Peyer's patch (tissue), 4 donors: ENCODE data around the gene TNMD. TPM values are rescaled to one million over a fixed set of nuclear protein-coding genes. Genes with fewer than 3 reads are reported as not detected.

Experiments
- DNase-seq, 3 donors: peaks; one replicate each; pipeline ENCODE4 v3.0.0-alpha.2; 2017 to 2019
- H3K27ac ChIP-seq, 4 donors: fragments of 200-600 bp; sonication (generic); one replicate each; pipeline ENCODE4 v1.5.1; 2016 to 2019
- H3K27me3 ChIP-seq, 2 donors: fragments of 200-600 bp; sonication (generic); one replicate each; pipeline ENCODE4 v1.5.1; 2019
- H3K36me3 ChIP-seq, 3 donors: fragments of 200-600 bp; sonication (generic); one replicate each; pipeline ENCODE4 v1.5.1; 2016 to 2019
- H3K4me1 ChIP-seq, 4 donors: fragments of 200-600 bp; sonication (generic); one replicate each; pipeline ENCODE4 v1.5.1; 2016 to 2019
- H3K4me3 ChIP-seq, 4 donors: fragments of 200-600 bp; sonication (generic); 1 replicate in 3 of 4; 2 replicates in 1 of 4; pipeline ENCODE4 v1.5.1; 2016 to 2019; ENCODE audit warnings: mild to moderate bottlenecking in 1 of 4
- H3K9me3 ChIP-seq, 4 donors: fragments of 200-600 bp; sonication (generic); one replicate each; pipeline ENCODE4 v1.5.1; 2016 to 2019; ENCODE audit warnings: mild to moderate bottlenecking in 1 of 4
- POLR2A ChIP-seq, 2 donors: fragments of 450-650 bp; IDR thresholded peaks; one replicate each; pipeline ENCODE4 v1.5.1; 2017; ENCODE audit warnings: antibody characterized with exemption in 2 of 2, mild to moderate bottlenecking in 2 of 2, moderate library complexity in 2 of 2
- total RNA-seq, 4 donors: library from RNA; depleted of rRNA; stranded (reverse); fragments of >200 nt; gene quantifications; one replicate each; pipeline ENCODE4 v1.1.0, GENCODE V29; 2016
- TF ChIP-seq, protein P1 (sequence below), 6 experiments: fragments of 450-650 bp in 4 of 6; fragments of 200-600 bp in 2 of 6; sonication (generic) in 1 of 6; IDR thresholded peaks; one replicate each; pipeline ENCODE4 v1.5.1; 2017 to 2019; ENCODE audit warnings: antibody characterized with exemption in 6 of 6, mild to moderate bottlenecking in 3 of 6, moderate library complexity in 1 of 6

The TNMD gene
- total RNA-seq, 4 donors from 2014 or later = 3.1 TPM; not detected in 3

DNA sequence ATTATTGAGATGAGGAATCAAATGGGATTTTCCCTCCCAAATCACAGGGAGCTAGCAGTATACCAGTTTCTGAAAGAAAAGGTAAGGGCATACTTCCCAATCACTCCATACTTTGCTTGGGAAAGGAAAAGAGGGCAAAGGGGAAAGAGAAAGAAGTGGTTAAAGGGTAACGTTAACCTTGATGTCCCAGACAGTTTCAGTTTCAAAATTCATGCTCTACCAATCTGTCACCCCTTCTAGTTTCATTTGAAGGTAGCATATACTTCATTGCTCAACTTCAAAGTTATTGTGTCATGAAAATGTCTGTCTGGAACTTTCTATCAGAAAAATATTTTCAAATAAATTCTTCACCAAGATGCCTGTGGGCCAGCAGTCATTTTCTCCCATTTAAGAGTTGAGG, 16.0 kb downstream of the TNMD start:
- DNase-seq = no peak
- H3K27ac ChIP-seq = no peak overlapping the region
- H3K27me3 ChIP-seq = no peaks in the 10 kb centered on the region

DNA sequence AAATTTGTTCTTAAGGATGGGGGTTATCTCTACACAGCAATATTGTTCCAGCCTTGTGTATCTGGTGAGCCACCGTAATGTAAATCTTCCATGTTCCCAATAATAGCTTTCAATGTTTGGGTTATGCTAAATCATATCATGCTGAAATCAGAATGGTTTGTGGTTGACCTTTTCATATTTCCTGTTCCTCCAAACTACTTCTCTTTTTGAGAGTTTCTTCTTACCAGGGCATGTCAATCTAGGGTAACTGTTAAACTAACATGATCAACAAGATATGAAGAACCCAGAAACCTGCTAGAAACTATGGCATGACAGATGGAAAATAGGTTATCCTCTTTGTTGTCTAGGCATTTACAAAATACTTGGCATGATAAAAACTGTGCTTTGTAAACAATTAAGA, 22.0 kb downstream of the TNMD start:
- no peak overlapping the region for H3K4me3 ChIP-seq
- TF ChIP-seq, protein P1, sequence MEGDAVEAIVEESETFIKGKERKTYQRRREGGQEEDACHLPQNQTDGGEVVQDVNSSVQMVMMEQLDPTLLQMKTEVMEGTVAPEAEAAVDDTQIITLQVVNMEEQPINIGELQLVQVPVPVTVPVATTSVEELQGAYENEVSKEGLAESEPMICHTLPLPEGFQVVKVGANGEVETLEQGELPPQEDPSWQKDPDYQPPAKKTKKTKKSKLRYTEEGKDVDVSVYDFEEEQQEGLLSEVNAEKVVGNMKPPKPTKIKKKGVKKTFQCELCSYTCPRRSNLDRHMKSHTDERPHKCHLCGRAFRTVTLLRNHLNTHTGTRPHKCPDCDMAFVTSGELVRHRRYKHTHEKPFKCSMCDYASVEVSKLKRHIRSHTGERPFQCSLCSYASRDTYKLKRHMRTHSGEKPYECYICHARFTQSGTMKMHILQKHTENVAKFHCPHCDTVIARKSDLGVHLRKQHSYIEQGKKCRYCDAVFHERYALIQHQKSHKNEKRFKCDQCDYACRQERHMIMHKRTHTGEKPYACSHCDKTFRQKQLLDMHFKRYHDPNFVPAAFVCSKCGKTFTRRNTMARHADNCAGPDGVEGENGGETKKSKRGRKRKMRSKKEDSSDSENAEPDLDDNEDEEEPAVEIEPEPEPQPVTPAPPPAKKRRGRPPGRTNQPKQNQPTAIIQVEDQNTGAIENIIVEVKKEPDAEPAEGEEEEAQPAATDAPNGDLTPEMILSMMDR (IDR thresholded peaks at IDR 0.05) = no peak
- TF ChIP-seq POLR2A (IDR thresholded peaks at IDR 0.05) = no peak
- H3K9me3 ChIP-seq = no peaks in the 10 kb centered on the region

More for the DNA sequence above, 16.0 kb downstream of the TNMD start:
- Histone ChIP-seq H3K36me3 (no peaks in the 10 kb centered on the region), H3K9me3 (no peaks in the 10 kb centered on the region), H3K4me1 (no peaks in the 10 kb centered on the region), H3K4me3 (no peak overlapping the region)
- no peak for TF ChIP-seq POLR2A (IDR thresholded peaks at IDR 0.05)
- TF ChIP-seq, protein P1 (IDR thresholded peaks at IDR 0.05) = no peak

DNA sequence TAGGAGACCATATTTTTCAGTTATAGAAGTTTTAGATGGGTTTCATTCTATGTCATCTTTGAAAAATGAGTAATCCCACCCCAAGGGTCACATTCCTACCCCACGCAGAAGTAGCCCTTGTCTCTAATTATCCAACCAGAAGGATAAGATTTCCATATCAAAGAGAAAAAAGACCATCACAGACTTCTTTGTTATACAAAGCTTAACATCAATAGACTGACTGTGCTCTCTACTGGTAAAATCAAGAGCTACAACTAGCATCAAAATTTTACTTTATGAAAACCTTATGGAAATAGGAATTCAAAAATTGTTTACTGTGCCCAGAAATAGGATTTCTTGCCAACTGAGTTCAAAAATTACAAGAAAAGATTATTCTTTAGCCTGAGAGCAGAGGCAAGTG, 24.9 kb downstream of the TNMD start:
- Histone ChIP-seq H3K36me3 (no peaks in the 10 kb centered on the region), H3K27ac (no peak overlapping the region), H3K27me3 (no peaks in the 10 kb centered on the region), H3K9me3 (no peaks in the 10 kb centered on the region), H3K4me3 (no peak overlapping the region), H3K4me1 (no peaks in the 10 kb centered on the region)
- no peak for DNase-seq
- TF ChIP-seq POLR2A (IDR thresholded peaks at IDR 0.05) = no peak
- TF ChIP-seq, protein P1 (IDR thresholded peaks at IDR 0.05) = peak in 3 of 6 experiments; percentile 27 to 38 (median 35)

More for the DNA sequence above, 22.0 kb downstream of the TNMD start:
- DNase-seq = no peak
- H3K36me3 ChIP-seq = no peaks in the 10 kb centered on the region
- H3K27me3 ChIP-seq = no peaks in the 10 kb centered on the region
- H3K27ac ChIP-seq = no peak overlapping the region
- no peaks in the 10 kb centered on the region for H3K4me1 ChIP-seq

DNA sequence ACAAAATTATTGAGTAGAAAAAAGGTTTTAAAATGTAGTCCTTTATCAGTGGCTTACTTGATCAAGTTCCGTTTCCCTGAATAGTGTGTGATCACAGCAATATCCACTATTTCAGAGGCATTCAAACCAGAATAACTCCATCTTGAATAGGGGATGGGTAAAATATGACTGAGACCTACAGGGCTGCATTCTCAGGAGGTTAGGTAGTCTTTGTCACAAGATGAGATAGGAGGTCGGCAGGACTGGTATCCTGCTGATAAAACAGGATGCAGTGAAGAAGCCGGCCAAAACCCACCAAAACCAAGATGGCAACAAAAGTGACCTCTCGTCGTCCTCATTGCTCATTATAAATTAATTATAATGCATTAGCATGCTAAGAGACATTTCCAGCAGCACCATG, 27.2 kb downstream of the TNMD start:
- no peak for DNase-seq
- no peak overlapping the region for H3K4me3 ChIP-seq
- no peaks in the 10 kb centered on the region for H3K27me3 ChIP-seq
- H3K36me3 ChIP-seq = no peaks in the 10 kb centered on the region
- no peaks in the 10 kb centered on the region for H3K4me1 ChIP-seq
- no peaks in the 10 kb centered on the region for H3K9me3 ChIP-seq
- TF ChIP-seq, protein P1 (IDR thresholded peaks at IDR 0.05) = no peak
- TF ChIP-seq POLR2A (IDR thresholded peaks at IDR 0.05) = no peak
- H3K27ac ChIP-seq = no peak overlapping the region

DNA sequence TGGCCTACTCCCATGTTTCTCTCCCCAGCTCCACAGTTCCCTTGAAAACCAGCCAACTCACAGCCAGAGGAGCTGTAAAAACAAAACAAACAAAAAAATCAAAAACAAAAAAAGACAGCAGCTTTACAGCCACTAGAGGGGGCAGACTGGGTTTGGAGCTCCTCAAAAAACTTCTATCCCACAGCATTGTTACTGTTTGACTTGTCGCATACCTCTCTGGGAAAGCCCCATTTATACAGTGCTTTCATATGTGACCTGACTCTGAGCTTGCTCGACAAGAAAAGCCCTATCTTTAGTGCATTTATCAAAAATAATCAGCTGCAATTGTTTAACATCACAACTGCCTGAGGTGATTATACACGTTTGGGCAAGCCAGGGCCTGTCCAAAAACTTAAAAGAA, 30.3 kb downstream of the TNMD start:
- no peak for TF ChIP-seq POLR2A (IDR thresholded peaks at IDR 0.05)
- TF ChIP-seq, protein P1 (IDR thresholded peaks at IDR 0.05) = peak in 4 of 6 experiments; percentile 14 to 35 (median 29)
- no peak for DNase-seq

DNA sequence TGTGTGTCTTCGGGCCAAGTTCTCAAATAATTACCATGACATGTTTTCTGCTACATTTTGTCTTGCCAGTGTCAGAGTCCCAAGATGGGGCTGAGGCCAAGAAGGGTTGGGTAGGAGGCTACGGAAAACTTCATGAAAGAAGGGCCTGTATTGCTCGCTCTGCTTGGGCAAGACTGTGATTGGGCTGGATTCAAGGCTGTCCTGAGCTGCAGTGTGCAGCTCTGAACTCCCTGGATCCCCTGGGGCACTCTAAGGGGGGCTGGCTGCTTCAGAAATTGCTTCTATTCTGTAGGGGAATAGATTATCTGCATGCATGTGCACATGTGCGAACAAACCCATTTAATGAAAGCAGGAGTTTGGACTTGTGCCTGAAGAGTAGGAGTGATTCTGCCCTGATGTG, 38.3 kb downstream of the TNMD start:
- Histone ChIP-seq H3K36me3 (no peaks in the 10 kb centered on the region), H3K4me3 (no peak overlapping the region), H3K27me3 (no peaks in the 10 kb centered on the region), H3K27ac (no peak overlapping the region), H3K4me1 (no peaks in the 10 kb centered on the region), H3K9me3 (no peaks in the 10 kb centered on the region)
- TF ChIP-seq, protein P1 (IDR thresholded peaks at IDR 0.05) = no peak
- no peak for TF ChIP-seq POLR2A (IDR thresholded peaks at IDR 0.05)
- no peak for DNase-seq

More for the DNA sequence above, 30.3 kb downstream of the TNMD start:
- H3K27me3 ChIP-seq = no peaks in the 10 kb centered on the region
- no peak overlapping the region for H3K4me3 ChIP-seq
- no peaks in the 10 kb centered on the region for H3K9me3 ChIP-seq
- H3K36me3 ChIP-seq = no peaks in the 10 kb centered on the region
- H3K4me1 ChIP-seq = no peaks in the 10 kb centered on the region
- H3K27ac ChIP-seq = no peak overlapping the region
